LNCAP (cell line): Measurements from ENCODE around the gene ARCN1.

Source experiments
- TF ChIP-seq, protein P1 (sequence below): fragments of 450-650 bp; IDR thresholded peaks from 2 replicates; pipeline ENCODE4 v1.5.1; 2017; ENCODE audit warnings: mild to moderate bottlenecking

The ARCN1 gene

DNA sequence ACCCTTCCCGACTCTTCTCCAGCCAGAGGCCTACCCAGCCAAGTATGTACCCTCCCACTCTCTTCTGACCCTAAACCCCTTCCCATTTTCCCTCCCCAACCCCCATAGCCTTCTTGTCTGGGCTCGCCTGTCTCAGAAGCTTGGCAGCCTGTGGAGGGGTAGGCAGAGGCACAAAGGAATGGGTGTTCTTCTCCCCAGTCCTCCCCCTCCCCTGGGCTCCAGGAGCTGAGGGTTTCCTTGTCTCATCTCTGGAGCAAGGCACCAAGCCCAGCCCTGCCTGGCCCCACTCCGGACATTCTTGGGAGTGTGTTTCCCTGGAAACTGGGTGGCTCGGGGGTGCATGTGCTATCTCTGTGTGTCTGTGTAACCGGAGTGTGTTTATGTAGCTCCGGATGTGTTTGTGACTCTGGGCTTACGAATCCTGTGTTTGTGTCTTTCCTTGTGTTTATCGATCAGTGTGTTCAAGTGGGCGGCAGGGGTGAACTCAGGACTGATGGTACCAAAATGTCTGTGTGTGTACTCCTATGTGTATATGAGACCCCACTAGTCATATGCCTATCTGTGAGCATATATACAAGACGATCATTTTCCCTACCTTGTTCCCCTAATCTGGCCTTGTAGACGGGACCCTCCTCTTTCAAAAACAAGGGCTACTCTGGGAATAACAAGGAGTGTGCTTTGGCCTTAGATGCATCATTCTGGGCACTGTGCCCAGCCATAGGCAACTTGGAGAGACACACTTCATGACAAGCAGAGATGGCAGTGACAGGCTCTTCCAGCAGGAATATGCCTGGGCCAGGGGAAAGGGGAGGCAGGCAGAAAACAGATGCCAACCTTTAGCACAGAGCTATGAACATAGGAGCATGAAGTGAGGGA, 46.1 kb downstream of the ARCN1 start:
- TF ChIP-seq, protein P1, sequence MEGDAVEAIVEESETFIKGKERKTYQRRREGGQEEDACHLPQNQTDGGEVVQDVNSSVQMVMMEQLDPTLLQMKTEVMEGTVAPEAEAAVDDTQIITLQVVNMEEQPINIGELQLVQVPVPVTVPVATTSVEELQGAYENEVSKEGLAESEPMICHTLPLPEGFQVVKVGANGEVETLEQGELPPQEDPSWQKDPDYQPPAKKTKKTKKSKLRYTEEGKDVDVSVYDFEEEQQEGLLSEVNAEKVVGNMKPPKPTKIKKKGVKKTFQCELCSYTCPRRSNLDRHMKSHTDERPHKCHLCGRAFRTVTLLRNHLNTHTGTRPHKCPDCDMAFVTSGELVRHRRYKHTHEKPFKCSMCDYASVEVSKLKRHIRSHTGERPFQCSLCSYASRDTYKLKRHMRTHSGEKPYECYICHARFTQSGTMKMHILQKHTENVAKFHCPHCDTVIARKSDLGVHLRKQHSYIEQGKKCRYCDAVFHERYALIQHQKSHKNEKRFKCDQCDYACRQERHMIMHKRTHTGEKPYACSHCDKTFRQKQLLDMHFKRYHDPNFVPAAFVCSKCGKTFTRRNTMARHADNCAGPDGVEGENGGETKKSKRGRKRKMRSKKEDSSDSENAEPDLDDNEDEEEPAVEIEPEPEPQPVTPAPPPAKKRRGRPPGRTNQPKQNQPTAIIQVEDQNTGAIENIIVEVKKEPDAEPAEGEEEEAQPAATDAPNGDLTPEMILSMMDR = no peak

DNA sequence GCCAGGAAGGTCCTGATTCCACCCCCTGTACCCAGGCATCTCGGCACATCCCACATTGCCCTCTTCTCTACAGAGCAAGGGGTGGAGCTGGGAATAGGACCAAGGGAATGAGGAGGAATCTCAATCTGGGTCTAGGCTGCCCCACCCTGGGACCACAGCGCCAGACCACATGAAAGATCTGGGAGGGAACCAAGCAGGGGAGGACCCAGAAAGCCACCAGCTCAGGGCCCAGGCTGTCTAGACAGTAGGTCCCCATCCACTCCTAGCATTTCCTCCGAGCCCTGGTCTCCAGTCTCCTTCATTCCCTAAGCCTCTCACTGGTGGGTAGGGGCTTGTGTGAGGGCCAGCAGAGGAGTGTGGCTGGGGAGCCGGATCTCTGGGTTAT, 46.8 kb downstream of the ARCN1 start:
- TF ChIP-seq, protein P1 = no peak

DNA sequence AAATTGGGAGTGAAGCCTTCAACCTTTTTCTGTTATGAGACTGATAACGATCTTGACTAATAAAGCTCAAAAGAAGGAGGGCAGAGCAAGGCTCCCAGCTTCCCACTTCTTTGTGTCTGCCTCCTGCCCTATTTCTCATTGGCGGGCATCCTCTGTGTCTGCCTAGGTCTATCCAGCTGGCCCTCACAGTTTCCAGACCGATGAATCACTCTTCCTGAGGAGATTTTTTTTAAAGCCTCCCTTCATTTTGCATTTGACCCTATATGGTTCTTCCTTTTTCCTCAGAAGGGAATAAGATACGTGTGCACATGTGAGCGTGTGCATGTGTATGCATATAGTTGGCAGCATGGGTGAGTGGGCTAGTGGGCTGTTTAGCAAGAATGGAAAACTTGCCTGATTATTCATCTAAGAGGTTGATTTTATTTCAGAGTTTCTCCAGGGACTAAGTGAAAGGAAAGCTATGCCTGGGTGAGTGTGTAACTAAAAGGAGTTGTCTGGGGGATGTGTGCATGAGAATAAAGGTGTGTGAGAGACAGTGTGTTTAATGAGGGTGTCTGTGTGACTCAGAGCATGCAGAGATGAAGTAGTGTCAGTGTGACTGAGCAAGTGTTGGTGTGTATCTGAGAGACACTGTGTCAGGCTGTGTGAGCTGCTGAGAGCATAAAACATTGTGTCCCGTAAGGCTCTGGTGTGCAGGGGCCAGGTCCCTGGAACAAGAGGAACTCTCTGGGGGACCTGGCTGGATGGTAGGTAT, 47.4 kb downstream of the ARCN1 start:
- TF ChIP-seq, protein P1 = no peak

DNA sequence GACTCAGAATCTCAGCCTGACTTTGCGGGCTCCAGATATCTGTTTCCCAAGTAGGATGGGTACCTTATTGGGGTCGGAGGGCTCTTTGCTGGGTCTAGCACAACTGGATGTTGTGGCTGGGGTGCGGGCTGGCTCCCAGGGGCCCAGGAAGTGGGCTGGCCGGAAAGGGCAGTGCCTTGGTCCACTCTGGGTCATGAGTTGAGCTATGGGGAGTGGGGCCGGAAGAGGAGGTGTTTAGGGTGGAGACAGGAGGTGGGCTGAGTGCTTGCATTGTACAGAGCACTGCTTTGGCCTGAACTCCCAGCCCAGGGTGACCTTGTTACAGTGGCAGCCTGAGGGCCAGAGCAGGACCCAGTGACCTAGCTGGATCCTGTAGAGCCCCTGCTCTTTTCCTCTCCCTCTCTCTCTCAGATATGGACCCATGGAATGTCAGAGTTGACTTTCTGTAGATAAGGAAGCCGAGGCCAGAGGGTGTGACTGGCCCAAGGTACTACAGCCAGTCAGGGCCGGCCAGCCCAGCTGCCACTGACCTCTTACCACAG, 48.4 kb downstream of the ARCN1 start:
- TF ChIP-seq, protein P1 = no peak

DNA sequence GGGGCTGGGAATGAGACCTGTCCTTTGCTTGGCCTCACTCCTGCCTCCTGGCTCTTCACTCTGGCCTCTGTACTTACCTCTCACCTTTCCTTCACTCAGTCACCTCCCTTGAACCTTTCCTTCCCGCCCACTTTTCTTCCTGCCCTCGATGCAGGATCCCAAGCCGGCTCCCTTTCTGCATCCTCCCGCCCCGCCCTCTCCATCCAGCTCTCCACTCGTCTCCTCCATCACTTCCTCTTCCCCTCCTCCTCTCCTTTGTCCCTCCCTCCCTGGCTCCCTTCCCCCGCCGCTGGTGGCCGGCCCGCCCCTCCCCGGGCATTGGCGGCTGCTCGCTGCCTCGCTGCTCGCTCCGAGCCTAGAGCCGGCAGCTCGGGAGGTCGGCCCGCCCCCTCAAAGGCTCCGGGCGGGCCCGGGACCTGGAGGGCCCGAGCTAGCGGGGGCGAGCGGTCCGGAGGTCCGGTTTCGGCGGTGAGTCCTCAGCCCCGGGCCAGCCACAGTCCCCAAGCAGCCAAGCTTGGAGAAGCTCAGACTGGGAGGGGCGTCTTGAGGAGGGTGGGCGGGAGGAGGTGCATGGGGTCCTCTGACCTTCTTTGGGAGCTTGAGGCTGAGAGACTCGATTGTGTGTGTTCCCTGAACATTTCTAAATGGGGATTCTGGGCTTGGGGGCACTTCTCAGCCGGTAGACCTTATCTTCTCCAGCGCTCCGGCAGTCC, 49.0 kb downstream of the ARCN1 start:
- TF ChIP-seq, protein P1 = no peak

DNA sequence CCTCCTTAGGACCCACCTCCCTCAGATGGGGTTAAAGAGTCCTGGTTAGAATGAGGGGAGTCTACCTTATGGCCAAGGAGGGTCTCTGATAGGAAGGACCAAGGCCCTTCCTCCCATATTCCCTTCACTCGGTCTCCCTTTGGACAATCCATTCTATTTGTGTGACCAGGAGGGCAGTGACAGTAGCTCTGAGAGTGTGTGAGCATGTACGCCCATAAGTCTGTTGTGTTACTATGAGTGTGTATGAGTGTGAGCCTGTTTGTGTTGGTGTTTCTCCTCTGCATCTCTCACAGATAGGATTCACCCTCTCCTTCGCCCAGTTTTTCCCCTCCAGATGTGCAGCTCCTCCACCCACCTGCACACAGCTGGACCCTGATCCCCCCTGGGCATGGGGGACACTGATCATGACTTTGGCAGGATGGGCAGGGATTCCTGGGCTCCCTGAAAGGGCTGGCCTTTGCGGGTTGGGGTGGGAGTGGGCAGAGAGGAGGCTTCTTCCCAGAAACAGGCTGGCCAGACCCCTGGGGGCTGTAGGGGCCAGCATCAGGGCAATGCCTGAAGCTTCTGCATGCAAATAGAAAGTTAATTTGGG, 49.7 kb downstream of the ARCN1 start:
- TF ChIP-seq, protein P1 = no peak
